Transverse colon (tissue), 4 donors: ENCODE measurements around the gene GPR33.

Experiments used
- CTCF ChIP-seq, 5 experiments: fragments of 200-600 bp in 3 of 5; fragments of 450-650 bp in 2 of 5; sonication (generic) in 3 of 5; IDR thresholded peaks; 1 replicate in 2 of 5; 2 replicates in 3 of 5; pipeline ENCODE4 v1.5.1; 2016 to 2017; ENCODE audit warnings: antibody characterized with exemption in 5 of 5, inconsistent platforms in 3 of 5, mild to moderate bottlenecking in 2 of 5, moderate library complexity in 1 of 5
- POLR2AphosphoS5 ChIP-seq, 3 donors: sonication (generic); formaldehyde crosslinking; IDR thresholded peaks; one replicate each; pipeline ENCODE4 v1.6.1; 2016; ENCODE audit warnings: antibody characterized with exemption in 3 of 3

DNA sequence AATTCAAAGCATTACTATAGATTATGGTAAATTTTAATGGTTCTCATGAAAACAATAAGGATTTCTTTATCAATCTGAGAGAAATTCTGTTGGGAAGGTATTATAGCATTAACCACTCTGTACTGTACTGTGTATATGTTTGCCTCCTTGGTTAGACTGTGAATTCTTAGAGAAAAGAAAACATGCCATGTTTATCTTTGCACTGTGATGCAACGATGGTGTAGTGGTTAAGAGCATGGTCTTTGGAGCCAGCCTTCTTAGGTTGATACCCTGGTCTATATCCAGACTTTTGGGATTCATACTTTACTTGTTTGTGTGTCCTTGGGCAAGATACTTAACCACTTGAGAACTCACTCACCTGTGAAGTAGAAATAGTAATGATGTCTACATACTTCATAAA, 41.2 kb upstream of the GPR33 start:
- TF ChIP-seq CTCF (IDR thresholded peaks at IDR 0.05): no peak
- TF ChIP-seq POLR2AphosphoS5 (IDR thresholded peaks at IDR 0.05): no peak
